GM12865 (cell line): Measurements from ENCODE around the gene DMRTC2.

Experiments used
- DNase-seq: peaks from one replicate; pipeline ENCODE4 v3.0.0; 2010; ENCODE audit warnings: low read depth
- H3K4me3 ChIP-seq: 2 replicates; pipeline ENCODE4 v1.5.1; 2011; ENCODE audit warnings: mild to moderate bottlenecking, low read depth, low read length, control low read depth
- TF ChIP-seq, protein P1 (sequence below): IDR thresholded peaks from 2 replicates; pipeline ENCODE4 v1.5.1; 2011; ENCODE audit warnings: low read length, control low read depth, low read depth, inconsistent platforms; ENCODE audit not compliant: insufficient read depth; ENCODE audit errors: missing control alignments

The DMRTC2 gene

GRCh38 chr19:41815301-41815700 is 29.5 kb upstream of the DMRTC2 start:
- TF ChIP-seq, protein P1, sequence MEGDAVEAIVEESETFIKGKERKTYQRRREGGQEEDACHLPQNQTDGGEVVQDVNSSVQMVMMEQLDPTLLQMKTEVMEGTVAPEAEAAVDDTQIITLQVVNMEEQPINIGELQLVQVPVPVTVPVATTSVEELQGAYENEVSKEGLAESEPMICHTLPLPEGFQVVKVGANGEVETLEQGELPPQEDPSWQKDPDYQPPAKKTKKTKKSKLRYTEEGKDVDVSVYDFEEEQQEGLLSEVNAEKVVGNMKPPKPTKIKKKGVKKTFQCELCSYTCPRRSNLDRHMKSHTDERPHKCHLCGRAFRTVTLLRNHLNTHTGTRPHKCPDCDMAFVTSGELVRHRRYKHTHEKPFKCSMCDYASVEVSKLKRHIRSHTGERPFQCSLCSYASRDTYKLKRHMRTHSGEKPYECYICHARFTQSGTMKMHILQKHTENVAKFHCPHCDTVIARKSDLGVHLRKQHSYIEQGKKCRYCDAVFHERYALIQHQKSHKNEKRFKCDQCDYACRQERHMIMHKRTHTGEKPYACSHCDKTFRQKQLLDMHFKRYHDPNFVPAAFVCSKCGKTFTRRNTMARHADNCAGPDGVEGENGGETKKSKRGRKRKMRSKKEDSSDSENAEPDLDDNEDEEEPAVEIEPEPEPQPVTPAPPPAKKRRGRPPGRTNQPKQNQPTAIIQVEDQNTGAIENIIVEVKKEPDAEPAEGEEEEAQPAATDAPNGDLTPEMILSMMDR = no peak
- no peak overlapping the region for H3K4me3 ChIP-seq
- no peak for DNase-seq

GRCh38 chr19:41816761-41817160 is 28.1 kb upstream of the DMRTC2 start:
- H3K4me3 ChIP-seq = no peak overlapping the region
- TF ChIP-seq, protein P1 = no peak
- no peak for DNase-seq

- H3K4me3 ChIP-seq = no peak overlapping the region
- TF ChIP-seq, protein P1 = peak; percentile 65
- DNase-seq = peak; percentile 67
These were observed 23.7 kb upstream of the DMRTC2 start for GRCh38 chr19:41821003-41821735.

- DNase-seq = no peak
- TF ChIP-seq, protein P1 = no peak
- no peak overlapping the region for H3K4me3 ChIP-seq
These were observed 6.7 kb upstream of the DMRTC2 start for GRCh38 chr19:41837981-41838708.

DNA sequence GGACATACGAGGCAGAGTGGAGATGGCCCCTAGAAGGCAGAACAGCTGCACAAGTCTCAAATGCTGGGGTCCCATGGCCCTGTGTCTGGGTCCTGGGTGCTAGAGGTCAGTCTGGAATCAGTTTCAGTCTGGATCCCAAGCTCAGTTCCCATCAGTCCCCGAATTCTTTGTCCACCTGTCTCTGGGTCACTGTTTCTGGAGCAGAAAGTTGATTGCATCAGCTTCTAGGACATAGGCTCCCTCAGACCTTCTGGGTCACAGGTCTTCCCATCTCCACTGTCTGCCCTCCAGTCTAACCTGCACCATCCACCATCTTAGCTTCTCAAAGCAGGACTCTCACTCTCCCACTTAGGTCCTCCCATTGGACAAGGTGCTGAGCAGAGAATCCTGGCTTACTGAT is 5.6 kb upstream of the DMRTC2 start:
- TF ChIP-seq, protein P1 = no peak
- no peak overlapping the region for H3K4me3 ChIP-seq
- DNase-seq = no peak

DNA sequence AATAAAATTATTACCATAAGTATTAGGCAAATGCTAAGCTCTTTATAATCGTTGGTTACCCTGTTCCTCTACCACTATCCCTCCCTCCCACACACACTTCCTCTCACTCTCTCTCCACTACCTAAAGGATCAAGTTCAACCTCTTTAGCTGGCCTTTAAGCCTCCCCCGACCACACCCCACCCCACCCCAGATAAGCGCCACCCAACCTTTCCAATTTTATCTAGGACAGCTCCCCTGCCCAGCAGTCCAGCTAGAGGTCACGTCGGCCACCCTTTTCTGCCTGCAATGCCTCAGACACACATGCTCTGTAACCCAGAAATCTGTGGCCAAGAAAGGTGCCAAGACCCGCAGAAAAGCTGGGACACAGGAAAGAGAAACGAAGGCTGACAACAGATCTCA is 1.5 kb upstream of the DMRTC2 start:
- no peak overlapping the region for H3K4me3 ChIP-seq
- TF ChIP-seq, protein P1 = no peak
- no peak for DNase-seq
